H9 (cell line): Measurements from ENCODE around the gene MEI4. TPM values are rescaled to one million over a fixed set of nuclear protein-coding genes. Genes with fewer than 3 reads are reported as not detected.

Experiments
- DNase-seq: peaks from one replicate; pipeline ENCODE4 v3.0.0-alpha.2; 2017
- H2AFZ ChIP-seq: one replicate; pipeline ENCODE4 v1.6.1; 2013; ENCODE audit warnings: mild to moderate bottlenecking, low read length, control low read depth, moderate library complexity
- H2AK5ac ChIP-seq: 2 replicates; pipeline ENCODE4 v1.6.1; 2013; ENCODE audit warnings: low read length, control low read depth, mixed read lengths; ENCODE audit not compliant: insufficient read length
- H2BK120ac ChIP-seq: one replicate; pipeline ENCODE4 v1.6.1; 2013; ENCODE audit warnings: low read depth, mild to moderate bottlenecking, low read length, control low read depth, inconsistent platforms; ENCODE audit not compliant: poor library complexity, severe bottlenecking
- H2BK12ac ChIP-seq: 2 replicates; pipeline ENCODE4 v1.6.1; 2013; ENCODE audit warnings: low read length, control low read depth, mixed read lengths, low read depth; ENCODE audit not compliant: insufficient read length
- H2BK15ac ChIP-seq: 2 replicates; pipeline ENCODE4 v1.6.1; 2013; ENCODE audit warnings: low read depth, low read length, control low read depth
- H2BK20ac ChIP-seq: one replicate; pipeline ENCODE4 v1.6.1; 2013; ENCODE audit warnings: low read depth, mild to moderate bottlenecking, low read length, control low read depth, inconsistent platforms; ENCODE audit not compliant: poor library complexity, severe bottlenecking
- H2BK5ac ChIP-seq: 2 replicates; pipeline ENCODE4 v1.6.1; 2013; ENCODE audit warnings: low read length, control low read depth, mixed read lengths; ENCODE audit not compliant: insufficient read length
- H3K14ac ChIP-seq: 2 replicates; pipeline ENCODE4 v1.6.1; 2013; ENCODE audit warnings: low read length, control low read depth; ENCODE audit not compliant: insufficient read depth
- H3K18ac ChIP-seq: 2 replicates; pipeline ENCODE4 v1.6.1; 2013; ENCODE audit warnings: low read depth, mild to moderate bottlenecking, mixed read lengths, low read length, control low read depth; ENCODE audit not compliant: insufficient read length
- H3K23ac ChIP-seq: 2 replicates; pipeline ENCODE4 v1.6.1; 2013; ENCODE audit warnings: low read length, control low read depth, mixed read lengths, low read depth; ENCODE audit not compliant: insufficient read length
- H3K23me2 ChIP-seq: 2 replicates; pipeline ENCODE4 v1.6.1; 2013; ENCODE audit warnings: low read depth, mild to moderate bottlenecking, mixed read lengths, low read length, control low read depth; ENCODE audit not compliant: insufficient read length, poor library complexity, severe bottlenecking
- H3K27ac ChIP-seq: 2 replicates; pipeline ENCODE4 v1.5.1; 2013; ENCODE audit warnings: low read length, control low read depth, mixed read lengths, low read depth; ENCODE audit not compliant: insufficient read length
- H3K27me3 ChIP-seq: 2 replicates; pipeline ENCODE4 v1.6.1; 2013; ENCODE audit warnings: low read length, control low read depth, inconsistent platforms; ENCODE audit not compliant: insufficient read depth
- H3K4ac ChIP-seq: 2 replicates; pipeline ENCODE4 v1.6.1; 2013; ENCODE audit warnings: low read depth, mild to moderate bottlenecking, control low read depth, inconsistent platforms, low read length, moderate library complexity
- H3K4me1 ChIP-seq: 2 replicates; pipeline ENCODE4 v1.6.1; 2013; ENCODE audit warnings: low read length, control low read depth, inconsistent platforms; ENCODE audit not compliant: insufficient read depth
- H3K4me2 ChIP-seq: 2 replicates; pipeline ENCODE4 v1.6.1; 2013; ENCODE audit warnings: low read length, control low read depth, mixed read lengths; ENCODE audit not compliant: insufficient read length, insufficient read depth
- H3K56ac ChIP-seq: 2 replicates; pipeline ENCODE4 v1.6.1; 2013; ENCODE audit warnings: low read depth, mild to moderate bottlenecking, mixed read lengths, low read length, control low read depth; ENCODE audit not compliant: insufficient read length
- H3K79me1 ChIP-seq: 2 replicates; pipeline ENCODE4 v1.6.1; 2013; ENCODE audit warnings: low read depth, mild to moderate bottlenecking, moderate library complexity, low read length, control low read depth, inconsistent platforms; ENCODE audit not compliant: insufficient read depth, poor library complexity, severe bottlenecking
- H3K79me2 ChIP-seq: 2 replicates; pipeline ENCODE4 v1.6.1; 2013; ENCODE audit warnings: low read length, control low read depth, inconsistent platforms; ENCODE audit not compliant: insufficient read depth
- H3K9ac ChIP-seq: 2 replicates; pipeline ENCODE4 v1.6.1; 2013; ENCODE audit warnings: low read length, control low read depth, mixed read lengths; ENCODE audit not compliant: insufficient read length; ENCODE audit errors: extremely low read depth
- H3K9me3 ChIP-seq: one replicate; pipeline ENCODE4 v1.6.1; 2013; ENCODE audit warnings: low read depth, low read length, inconsistent platforms; ENCODE audit not compliant: control insufficient read depth
- H3T11ph ChIP-seq: one replicate; pipeline ENCODE4 v1.6.1; 2013; ENCODE audit warnings: mild to moderate bottlenecking, low read length, control low read depth, inconsistent platforms
- H4K20me1 ChIP-seq: one replicate; pipeline ENCODE4 v1.6.1; 2013; ENCODE audit not compliant: control insufficient read depth, insufficient read length, insufficient read depth
- H4K5ac ChIP-seq: 2 replicates; pipeline ENCODE4 v1.6.1; 2013; ENCODE audit warnings: low read depth, mild to moderate bottlenecking, mixed read lengths, low read length, control low read depth; ENCODE audit not compliant: insufficient read length
- H4K8ac ChIP-seq: replicated peaks from 2 replicates; pipeline ENCODE4 v1.6.1; 2013; ENCODE audit warnings: low read length, control low read depth, mixed read lengths, low read depth; ENCODE audit not compliant: insufficient read length
- H4K91ac ChIP-seq: 2 replicates; pipeline ENCODE4 v1.6.1; 2013; ENCODE audit warnings: low read depth, mild to moderate bottlenecking, moderate library complexity, mixed read lengths, low read length, control low read depth; ENCODE audit not compliant: insufficient read length
- H3K27ac Mint-ChIP-seq, 3 experiments: 2 replicates in 2 of 3; 3 replicates in 1 of 3; pipeline ENCODE4 v1.8.0; 2020 to 2021; ENCODE audit warnings: mixed read lengths in 3 of 3, mild to moderate bottlenecking in 1 of 3, moderate library complexity in 1 of 3
- H3K27me3 Mint-ChIP-seq: 2 replicates; pipeline ENCODE4 v1.8.0; 2021; ENCODE audit warnings: low read depth, mild to moderate bottlenecking, moderate library complexity, mixed read lengths
- H3K36me3 Mint-ChIP-seq, 3 experiments: 2 replicates in 2 of 3; 3 replicates in 1 of 3; pipeline ENCODE4 v1.8.0; 2020 to 2021; ENCODE audit warnings: low read depth in 3 of 3, mixed read lengths in 3 of 3; ENCODE audit not compliant: insufficient read depth in 1 of 3
- H3K4me1 Mint-ChIP-seq, 2 experiments: 2 replicates each; pipeline ENCODE4 v1.8.0; 2020; ENCODE audit warnings: mixed read lengths in 2 of 2
- H3K4me3 Mint-ChIP-seq, 2 experiments: 2 replicates in 1 of 2; 3 replicates in 1 of 2; pipeline ENCODE4 v1.8.0; 2020 to 2021; ENCODE audit warnings: mild to moderate bottlenecking in 2 of 2, mixed read lengths in 2 of 2, moderate library complexity in 1 of 2
- H3K9me3 Mint-ChIP-seq, 2 experiments: 2 replicates in 1 of 2; 3 replicates in 1 of 2; pipeline ENCODE4 v1.8.0; 2020; ENCODE audit warnings: mild to moderate bottlenecking in 2 of 2, mixed read lengths in 2 of 2, moderate library complexity in 1 of 2
- CTCF ChIP-seq: fragments of 200-600 bp; sonication (generic); conservative IDR thresholded peaks from 3 replicates; pipeline ENCODE4 v1.8.0; 2021; ENCODE audit warnings: antibody characterized with exemption, mild to moderate bottlenecking
- WGBS: extraction: QIAGEN DNeasy Blood & Tissue Kit; methylation state at CpG from one replicate; pipeline ENCODE4 v1.1.7; 2013; ENCODE audit warnings: missing lambda C conversion rate, low lambda C conversion rate, mixed read lengths; ENCODE audit not compliant: insufficient read length; ENCODE audit errors: extremely low coverage; 5-methylcytosine and 5-hydroxymethylcytosine counted together
- total RNA-seq: library from RNA; stranded (reverse); gene quantifications from 2 replicates; pipeline ENCODE4 v1.2.1, GENCODE V29; 2021

MEI4 gene
- total RNA-seq, 1 experiment from 2014 or later, result 0.55 TPM

GRCh38 chr6:77650098-77650663, 2.7 kb upstream of the MEI4 start:
- no peak overlapping the region for H4K91ac ChIP-seq
- H2BK120ac ChIP-seq, result no peak overlapping the region
- peak overlapping the region; percentile 36 for H3K4me2 ChIP-seq
- no peak overlapping the region for H2BK5ac ChIP-seq
- H3T11ph ChIP-seq, result no peak overlapping the region
- H2BK12ac ChIP-seq, result no peak overlapping the region
- peak overlapping the region; percentile 25 for H3K9ac ChIP-seq
- H3K23ac ChIP-seq, result no peak overlapping the region
- no peak overlapping the region for H4K5ac ChIP-seq
- H3K27me3 Mint-ChIP-seq, result peaks cover 4% of the 10 kb centered on the region
- no peaks in the 10 kb centered on the region for H3K27me3 ChIP-seq
- DNase-seq, result peak; percentile 92
- H3K79me1 ChIP-seq, result no peaks in the 10 kb centered on the region
- H2BK15ac ChIP-seq, result no peak overlapping the region
- no peak overlapping the region for H3K56ac ChIP-seq
- no peak overlapping the region for H3K4ac ChIP-seq
- no peaks in the 10 kb centered on the region for H3K36me3 Mint-ChIP-seq
- peak overlapping the region; percentile 68 to 76 for H3K4me3 Mint-ChIP-seq
- peaks cover 11 to 15% of the 10 kb centered on the region in 2 experiments for H3K4me1 Mint-ChIP-seq
- no peaks in the 10 kb centered on the region for H3K79me2 ChIP-seq
- no peak overlapping the region for H2BK20ac ChIP-seq
- no peak overlapping the region for H2AK5ac ChIP-seq
- no peaks in the 10 kb centered on the region for H4K20me1 ChIP-seq
- no peaks in the 10 kb centered on the region for H3K9me3 ChIP-seq
- H4K8ac ChIP-seq, result no peak overlapping the region
- no CpG with 5 or more reads among the region's 37 CpGs for WGBS
- peak overlapping the region; percentile 90 to 94 (median 94); a peak in 6 of 7 replicates for H3K27ac Mint-ChIP-seq
- H3K14ac ChIP-seq, result peak overlapping the region; percentile 74; the same call in 1 of the 2 replicates
- H2AFZ ChIP-seq, result no peak overlapping the region
- H3K9me3 Mint-ChIP-seq, result peaks cover 0 to 2% of the 10 kb centered on the region in 2 experiments; a peak in 1 of 5 replicates
- H3K4me1 ChIP-seq, result no peaks in the 10 kb centered on the region
- no peak overlapping the region for H3K27ac ChIP-seq
- no peaks in the 10 kb centered on the region for H3K23me2 ChIP-seq
- peak; percentile 74 for TF ChIP-seq CTCF
- H3K18ac ChIP-seq, result peak overlapping the region; percentile 79
